ENCODE results near the gene GLMP. TPM values are rescaled to one million over a fixed set of nuclear protein-coding genes. Genes with fewer than 3 reads are reported as not detected.

Gene GLMP
- total RNA-seq, 1 experiment from 2014 or later: 60.3 TPM

- DNase-seq (ENCODE audit: low spot score) (no peak), ATAC-seq (no peak)
- H3K4me1 Mint-ChIP-seq: no peaks in the 10 kb centered on the region
- H3K4me3 Mint-ChIP-seq: no peak overlapping the region
- H3K27ac Mint-ChIP-seq: no peak overlapping the region; the same call in 1 of the 2 replicates
- TF ChIP-seq NR2C2 (CRISPR knock-in tag; IDR thresholded peaks at IDR 0.05) (no peak), JAZF1 (CRISPR knock-in tag; IDR thresholded peaks at IDR 0.05) (no peak), ARID4B (CRISPR knock-in tag; IDR thresholded peaks at IDR 0.05; ENCODE audit: borderline replicate concordance) (no peak), HMGXB4 (CRISPR knock-in tag; IDR thresholded peaks at IDR 0.05) (no peak), CTCF (IDR thresholded peaks at IDR 0.05) (no peak), ZNF512 (CRISPR knock-in tag; IDR thresholded peaks at IDR 0.05; ENCODE audit: borderline replicate concordance) (no peak), ESRRA (CRISPR knock-in tag; IDR thresholded peaks at IDR 0.05; ENCODE audit: borderline replicate concordance) (no peak)
- TF ChIP-seq, protein P1, sequence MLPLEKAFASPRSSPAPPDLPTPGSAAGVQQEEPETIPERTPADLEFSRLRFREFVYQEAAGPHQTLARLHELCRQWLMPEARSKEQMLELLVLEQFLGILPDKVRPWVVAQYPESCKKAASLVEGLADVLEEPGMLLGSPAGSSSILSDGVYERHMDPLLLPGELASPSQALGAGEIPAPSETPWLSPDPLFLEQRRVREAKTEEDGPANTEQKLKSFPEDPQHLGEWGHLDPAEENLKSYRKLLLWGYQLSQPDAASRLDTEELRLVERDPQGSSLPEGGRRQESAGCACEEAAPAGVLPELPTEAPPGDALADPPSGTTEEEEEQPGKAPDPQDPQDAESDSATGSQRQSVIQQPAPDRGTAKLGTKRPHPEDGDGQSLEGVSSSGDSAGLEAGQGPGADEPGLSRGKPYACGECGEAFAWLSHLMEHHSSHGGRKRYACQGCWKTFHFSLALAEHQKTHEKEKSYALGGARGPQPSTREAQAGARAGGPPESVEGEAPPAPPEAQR (CRISPR knock-in tag; IDR thresholded peaks at IDR 0.05): no peak
- TF ChIP-seq, protein P2, sequence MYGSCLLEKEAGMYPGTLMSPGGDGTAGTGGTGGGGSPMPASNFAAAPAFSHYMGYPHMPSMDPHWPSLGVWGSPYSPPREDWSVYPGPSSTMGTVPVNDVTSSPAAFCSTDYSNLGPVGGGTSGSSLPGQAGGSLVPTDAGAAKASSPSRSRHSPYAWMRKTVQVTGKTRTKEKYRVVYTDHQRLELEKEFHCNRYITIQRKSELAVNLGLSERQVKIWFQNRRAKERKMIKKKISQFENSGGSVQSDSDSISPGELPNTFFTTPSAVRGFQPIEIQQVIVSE (CRISPR knock-in tag; IDR thresholded peaks at IDR 0.05; ENCODE audit: borderline replicate concordance): no peak
- TF ChIP-seq, protein P3, sequence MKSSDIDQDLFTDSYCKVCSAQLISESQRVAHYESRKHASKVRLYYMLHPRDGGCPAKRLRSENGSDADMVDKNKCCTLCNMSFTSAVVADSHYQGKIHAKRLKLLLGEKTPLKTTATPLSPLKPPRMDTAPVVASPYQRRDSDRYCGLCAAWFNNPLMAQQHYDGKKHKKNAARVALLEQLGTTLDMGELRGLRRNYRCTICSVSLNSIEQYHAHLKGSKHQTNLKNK (CRISPR knock-in tag; IDR thresholded peaks at IDR 0.05): no peak
- POLR2A ChIA-PET: no interaction called here
- H3K27me3 Mint-ChIP-seq (ENCODE audit: low read depth): no peaks in the 10 kb centered on the region
- no peaks in the 10 kb centered on the region for H3K9me3 Mint-ChIP-seq
- CTCF ChIA-PET: no interaction called here
- peaks cover 71% of the 10 kb centered on the region for H3K36me3 Mint-ChIP-seq
Observed at GRCh38 chr1:156266051-156266450, 29.4 kb downstream of the GLMP start.

DNA sequence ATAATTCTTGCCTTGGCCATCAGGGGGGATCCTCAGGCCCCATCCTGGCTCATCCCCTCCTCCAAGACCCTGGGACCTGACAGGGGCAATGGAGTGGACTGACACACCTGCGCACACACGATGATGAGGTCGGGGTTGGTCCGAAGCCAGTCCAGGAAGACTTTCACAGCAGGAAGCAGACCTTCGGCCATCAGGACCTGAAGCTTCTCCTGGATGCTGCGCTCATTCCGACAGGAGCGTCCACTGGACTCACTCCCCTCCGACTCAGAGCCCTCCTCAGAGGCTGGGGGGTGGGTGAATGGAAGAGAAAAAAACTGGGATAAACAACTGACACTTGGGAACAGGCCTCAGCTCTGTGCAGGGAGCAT lies 32.2 kb downstream of the GLMP start:
- no peaks in the 10 kb centered on the region for H3K4me1 Mint-ChIP-seq
- DNase-seq (ENCODE audit: low spot score) (no peak), ATAC-seq (no peak)
- H3K9me3 Mint-ChIP-seq: no peaks in the 10 kb centered on the region
- no peak overlapping the region for H3K4me3 Mint-ChIP-seq
- peaks cover 83% of the 10 kb centered on the region for H3K36me3 Mint-ChIP-seq
- H3K27ac Mint-ChIP-seq: no peak overlapping the region
- ChIA-PET POLR2A (no interaction called here), CTCF (no interaction called here)
- no peaks in the 10 kb centered on the region for H3K27me3 Mint-ChIP-seq (ENCODE audit: low read depth)
- no peak for TF ChIP-seq NFATC4 (CRISPR knock-in tag; IDR thresholded peaks at IDR 0.05)
- TF ChIP-seq IRF2 (CRISPR knock-in tag; IDR thresholded peaks at IDR 0.05; ENCODE audit: borderline replicate concordance, low read depth): no peak
- TF ChIP-seq HMGXB4 (CRISPR knock-in tag; IDR thresholded peaks at IDR 0.05): no peak
- TF ChIP-seq SMAD3 (CRISPR knock-in tag; IDR thresholded peaks at IDR 0.05; ENCODE audit: borderline replicate concordance): no peak
- TF ChIP-seq TP53 (CRISPR knock-in tag; IDR thresholded peaks at IDR 0.05): no peak
- no peak for TF ChIP-seq ZNF416 (CRISPR knock-in tag; IDR thresholded peaks at IDR 0.05)
- TF ChIP-seq ZBTB21 (CRISPR knock-in tag; IDR thresholded peaks at IDR 0.05; ENCODE audit: borderline replicate concordance): no peak
- TF ChIP-seq MAX (CRISPR knock-in tag; IDR thresholded peaks at IDR 0.05): no peak
- no peak for TF ChIP-seq SMAD4 (CRISPR knock-in tag; IDR thresholded peaks at IDR 0.05)
- TF ChIP-seq NFE2L1 (CRISPR knock-in tag; IDR thresholded peaks at IDR 0.05): no peak
- TF ChIP-seq ZNF671 (CRISPR knock-in tag; IDR thresholded peaks at IDR 0.05): no peak
